ENCODE data around the gene CCDC78.

DNA sequence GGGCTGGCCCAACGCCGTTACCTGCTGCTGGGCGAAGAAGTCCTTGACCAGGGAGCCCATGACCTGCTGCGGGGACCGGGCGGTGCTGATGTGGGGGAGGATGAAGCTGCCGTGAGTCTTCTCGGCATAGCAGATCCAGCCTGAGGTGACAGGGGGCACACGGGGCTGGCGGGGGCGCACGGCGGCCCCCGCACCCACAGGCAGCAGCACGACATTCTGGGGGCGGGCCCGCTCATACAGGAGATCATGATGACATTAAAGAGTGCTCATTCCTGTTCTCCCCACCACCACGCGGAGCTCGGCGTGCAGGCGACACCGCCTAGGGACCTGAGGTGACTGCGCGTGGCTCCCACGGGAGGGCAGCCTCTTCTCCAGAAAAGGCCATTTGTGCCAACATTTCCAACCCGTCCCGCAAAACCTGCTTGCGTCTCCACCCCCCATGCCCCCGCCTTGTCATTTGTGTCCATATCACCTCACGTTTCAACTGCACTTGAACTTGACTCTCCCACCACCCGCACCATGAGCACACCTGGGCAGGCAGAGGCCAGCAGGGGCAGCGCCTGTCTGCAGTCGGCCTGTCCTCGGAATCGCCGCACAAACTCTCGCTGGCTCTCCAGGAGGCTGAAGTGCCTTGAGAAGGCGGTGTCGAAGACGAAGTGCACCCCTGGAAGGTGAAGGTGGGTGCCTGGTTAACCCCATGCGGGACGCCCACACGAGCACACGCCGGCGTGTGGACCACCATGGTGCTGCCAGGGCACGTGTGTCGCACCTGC lies 8.2 kb upstream of the CCDC78 start:
- no peak for TF ChIP-seq CTBP1 (IDR thresholded peaks at IDR 0.05; ENCODE audit: borderline replicate concordance)
- no peak for TF ChIP-seq SUZ12 (IDR thresholded peaks at IDR 0.05)
- TF ChIP-seq HDGF (IDR thresholded peaks at IDR 0.05; ENCODE audit: borderline replicate concordance), result no peak
- TF ChIP-seq ELF4 (IDR thresholded peaks at IDR 0.05), result no peak
- TF ChIP-seq FOXA1 (IDR thresholded peaks at IDR 0.05), result no peak
- no peak for TF ChIP-seq ZNF384 (IDR thresholded peaks at IDR 0.05)
- TF ChIP-seq, protein P1, sequence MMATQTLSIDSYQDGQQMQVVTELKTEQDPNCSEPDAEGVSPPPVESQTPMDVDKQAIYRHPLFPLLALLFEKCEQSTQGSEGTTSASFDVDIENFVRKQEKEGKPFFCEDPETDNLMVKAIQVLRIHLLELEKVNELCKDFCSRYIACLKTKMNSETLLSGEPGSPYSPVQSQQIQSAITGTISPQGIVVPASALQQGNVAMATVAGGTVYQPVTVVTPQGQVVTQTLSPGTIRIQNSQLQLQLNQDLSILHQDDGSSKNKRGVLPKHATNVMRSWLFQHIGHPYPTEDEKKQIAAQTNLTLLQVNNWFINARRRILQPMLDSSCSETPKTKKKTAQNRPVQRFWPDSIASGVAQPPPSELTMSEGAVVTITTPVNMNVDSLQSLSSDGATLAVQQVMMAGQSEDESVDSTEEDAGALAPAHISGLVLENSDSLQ (IDR thresholded peaks at IDR 0.05), result no peak
- TF ChIP-seq SP1 (IDR thresholded peaks at IDR 0.05), result no peak
- TF ChIP-seq FOXM1 (IDR thresholded peaks at IDR 0.05; ENCODE audit: borderline replicate concordance), result no peak
- TF ChIP-seq BHLHE40 (IDR thresholded peaks at IDR 0.05; ENCODE audit: borderline replicate concordance), result no peak
- no peak for TF ChIP-seq NFRKB (IDR thresholded peaks at IDR 0.05)
- no peak for TF ChIP-seq ARNT (IDR thresholded peaks at IDR 0.05)
- no peak for TF ChIP-seq LEF1 (IDR thresholded peaks at IDR 0.05; ENCODE audit: borderline replicate concordance)
- TF ChIP-seq L3MBTL2 (conservative IDR thresholded peaks at IDR 0.05), result no peak

Data from HEK293T (cell line).